ENCODE data around the gene COL25A1.

GRCh38 chr4:109146499-109146898 lies 156.0 kb downstream of the COL25A1 start:
- TF ChIP-seq POLR2AphosphoS5 (IDR thresholded peaks at IDR 0.05; ENCODE audit: low read depth, low read length), result no peak
- TF ChIP-seq POLR2A (IDR thresholded peaks at IDR 0.05; ENCODE audit: low read depth, low read length), result no peak

Measured in GM12892 (cell line).